GM12873 (cell line): ENCODE results near the gene KCNJ1.

Source experiments
- TF ChIP-seq, protein P1 (sequence below): IDR thresholded peaks from 2 replicates; pipeline ENCODE4 v1.5.1; 2012; ENCODE audit warnings: low read depth, mild to moderate bottlenecking, moderate library complexity, low read length, control low read depth; ENCODE audit not compliant: insufficient read depth; ENCODE audit errors: missing control alignments

Gene KCNJ1

DNA sequence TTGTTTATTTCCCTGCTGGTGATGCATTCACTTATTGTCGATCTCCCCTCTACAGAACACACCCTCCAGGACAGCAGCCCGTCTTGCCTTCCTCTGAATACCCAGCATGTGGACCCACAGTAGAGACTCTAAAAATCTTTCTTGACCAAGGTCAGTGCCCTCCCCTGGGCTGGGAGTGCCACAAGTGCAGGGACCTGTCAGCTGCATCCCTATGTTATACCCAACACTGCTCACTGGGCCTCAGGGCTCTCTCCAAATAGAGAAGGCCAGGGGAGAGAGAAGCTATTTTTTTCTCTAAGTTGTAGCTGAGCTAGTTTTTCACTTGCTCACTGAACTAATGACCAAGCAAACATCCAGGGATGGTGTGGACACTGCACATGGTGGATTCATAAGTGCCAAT is 9.8 kb downstream of the KCNJ1 start:
- TF ChIP-seq, protein P1, sequence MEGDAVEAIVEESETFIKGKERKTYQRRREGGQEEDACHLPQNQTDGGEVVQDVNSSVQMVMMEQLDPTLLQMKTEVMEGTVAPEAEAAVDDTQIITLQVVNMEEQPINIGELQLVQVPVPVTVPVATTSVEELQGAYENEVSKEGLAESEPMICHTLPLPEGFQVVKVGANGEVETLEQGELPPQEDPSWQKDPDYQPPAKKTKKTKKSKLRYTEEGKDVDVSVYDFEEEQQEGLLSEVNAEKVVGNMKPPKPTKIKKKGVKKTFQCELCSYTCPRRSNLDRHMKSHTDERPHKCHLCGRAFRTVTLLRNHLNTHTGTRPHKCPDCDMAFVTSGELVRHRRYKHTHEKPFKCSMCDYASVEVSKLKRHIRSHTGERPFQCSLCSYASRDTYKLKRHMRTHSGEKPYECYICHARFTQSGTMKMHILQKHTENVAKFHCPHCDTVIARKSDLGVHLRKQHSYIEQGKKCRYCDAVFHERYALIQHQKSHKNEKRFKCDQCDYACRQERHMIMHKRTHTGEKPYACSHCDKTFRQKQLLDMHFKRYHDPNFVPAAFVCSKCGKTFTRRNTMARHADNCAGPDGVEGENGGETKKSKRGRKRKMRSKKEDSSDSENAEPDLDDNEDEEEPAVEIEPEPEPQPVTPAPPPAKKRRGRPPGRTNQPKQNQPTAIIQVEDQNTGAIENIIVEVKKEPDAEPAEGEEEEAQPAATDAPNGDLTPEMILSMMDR = no peak

- TF ChIP-seq, protein P1 = no peak
Measured at GRCh38 chr11:128856241-128856640, 10.9 kb downstream of the KCNJ1 start.

GRCh38 chr11:128854841-128855240 is 12.3 kb downstream of the KCNJ1 start:
- TF ChIP-seq, protein P1 = no peak

DNA sequence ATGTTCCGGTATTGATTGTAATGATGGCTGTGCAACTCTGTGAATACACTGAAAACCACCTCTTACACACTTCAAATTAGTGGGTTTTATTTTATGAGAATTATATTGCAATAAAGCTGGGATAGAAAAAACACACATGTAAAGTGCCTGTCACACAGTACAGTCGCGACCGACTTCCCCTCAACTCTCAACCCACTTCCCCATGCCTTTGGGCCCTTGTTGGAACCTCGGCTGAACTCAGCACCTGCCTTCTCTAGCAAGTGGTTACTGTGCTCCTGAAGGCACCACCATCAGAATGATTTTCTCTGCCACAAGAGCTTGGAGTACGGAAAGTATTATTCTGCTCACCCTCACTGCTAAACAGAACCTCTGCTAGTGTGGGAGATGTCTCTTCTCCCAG is 13.5 kb downstream of the KCNJ1 start:
- TF ChIP-seq, protein P1 = no peak

GRCh38 chr11:128852327-128853023 is 14.6 kb downstream of the KCNJ1 start:
- TF ChIP-seq, protein P1 = no peak

DNA sequence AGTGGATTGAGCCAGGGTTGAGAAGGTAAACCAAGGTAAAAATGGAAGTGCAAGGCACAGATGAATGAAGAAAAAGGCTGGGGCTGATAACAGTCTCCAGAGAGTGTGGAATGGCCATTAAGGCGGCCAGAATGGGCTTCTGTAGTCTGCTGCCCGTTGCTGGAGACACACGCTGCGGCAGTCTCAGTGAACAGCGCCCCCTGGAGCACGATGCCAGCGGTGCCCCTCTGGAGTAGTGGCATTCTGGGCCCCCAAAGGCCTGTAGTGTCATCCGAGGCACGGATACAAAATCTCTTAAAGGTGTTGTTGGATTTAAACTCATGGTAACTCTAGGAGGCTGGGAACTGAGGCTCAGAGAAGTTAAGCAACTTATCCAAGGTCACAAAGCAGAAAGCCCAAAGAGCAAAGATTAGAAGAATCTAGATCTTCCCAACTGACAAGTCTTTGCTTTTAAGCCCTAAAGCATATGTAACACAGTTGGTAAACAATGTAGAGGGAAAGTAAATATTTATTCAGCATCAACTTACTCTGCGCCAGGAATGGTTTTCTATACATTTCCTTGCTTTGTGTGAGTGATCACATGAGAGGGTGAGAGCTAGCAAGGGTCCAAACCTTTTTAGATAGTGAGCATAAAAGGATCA is 18.2 kb downstream of the KCNJ1 start:
- TF ChIP-seq, protein P1 = peak; percentile 91

DNA sequence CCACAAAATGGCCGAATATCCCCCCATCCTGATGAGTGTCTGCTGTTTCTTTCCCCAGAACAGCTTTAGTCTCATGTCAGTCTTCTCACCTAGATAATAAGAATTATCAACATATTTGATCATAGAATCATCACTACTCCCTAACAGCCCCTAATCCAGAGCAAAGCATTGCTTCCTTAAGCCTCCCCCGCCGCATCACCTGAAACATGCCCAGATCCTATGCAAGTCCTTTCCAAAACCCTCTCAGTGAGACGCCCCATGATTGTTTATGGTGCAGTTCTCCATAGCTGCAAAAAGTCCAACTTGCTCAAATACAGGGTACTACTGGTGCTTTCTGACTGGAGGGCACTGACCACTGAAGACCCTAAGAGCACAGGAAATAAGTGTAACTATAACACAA is 20.1 kb downstream of the KCNJ1 start:
- TF ChIP-seq, protein P1 = no peak
